Measurements from ENCODE around the gene RBM42. TPM values are rescaled to one million over a fixed set of nuclear protein-coding genes. Genes with fewer than 3 reads are reported as not detected.

Gene RBM42
- total and polyA plus RNA-seq, 2 of the 13 experiments (the other 11 are each of a cell fraction or from before 2014, with no cell fraction given), result 27.2 to 55.3 TPM

GRCh38 chr19:35628565-35629331 is at the start of gene RBM42 (continued):
- TF ChIP-seq, protein P1, sequence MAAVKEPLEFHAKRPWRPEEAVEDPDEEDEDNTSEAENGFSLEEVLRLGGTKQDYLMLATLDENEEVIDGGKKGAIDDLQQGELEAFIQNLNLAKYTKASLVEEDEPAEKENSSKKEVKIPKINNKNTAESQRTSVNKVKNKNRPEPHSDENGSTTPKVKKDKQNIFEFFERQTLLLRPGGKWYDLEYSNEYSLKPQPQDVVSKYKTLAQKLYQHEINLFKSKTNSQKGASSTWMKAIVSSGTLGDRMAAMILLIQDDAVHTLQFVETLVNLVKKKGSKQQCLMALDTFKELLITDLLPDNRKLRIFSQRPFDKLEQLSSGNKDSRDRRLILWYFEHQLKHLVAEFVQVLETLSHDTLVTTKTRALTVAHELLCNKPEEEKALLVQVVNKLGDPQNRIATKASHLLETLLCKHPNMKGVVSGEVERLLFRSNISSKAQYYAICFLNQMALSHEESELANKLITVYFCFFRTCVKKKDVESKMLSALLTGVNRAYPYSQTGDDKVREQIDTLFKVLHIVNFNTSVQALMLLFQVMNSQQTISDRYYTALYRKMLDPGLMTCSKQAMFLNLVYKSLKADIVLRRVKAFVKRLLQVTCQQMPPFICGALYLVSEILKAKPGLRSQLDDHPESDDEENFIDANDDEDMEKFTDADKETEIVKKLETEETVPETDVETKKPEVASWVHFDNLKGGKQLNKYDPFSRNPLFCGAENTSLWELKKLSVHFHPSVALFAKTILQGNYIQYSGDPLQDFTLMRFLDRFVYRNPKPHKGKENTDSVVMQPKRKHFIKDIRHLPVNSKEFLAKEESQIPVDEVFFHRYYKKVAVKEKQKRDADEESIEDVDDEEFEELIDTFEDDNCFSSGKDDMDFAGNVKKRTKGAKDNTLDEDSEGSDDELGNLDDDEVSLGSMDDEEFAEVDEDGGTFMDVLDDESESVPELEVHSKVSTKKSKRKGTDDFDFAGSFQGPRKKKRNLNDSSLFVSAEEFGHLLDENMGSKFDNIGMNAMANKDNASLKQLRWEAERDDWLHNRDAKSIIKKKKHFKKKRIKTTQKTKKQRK (IDR thresholded peaks at IDR 0.05; ENCODE audit: low read length), result peak; percentile 40; the same call in 1 of the 2 replicates
- TF ChIP-seq CC2D1A (CRISPR knock-in tag; IDR thresholded peaks at IDR 0.05) (no peak), ZNF354B (CRISPR knock-in tag; IDR thresholded peaks at IDR 0.05) (no peak), ZNF720 (CRISPR knock-in tag; IDR thresholded peaks at IDR 0.05) (no peak), ISX (CRISPR knock-in tag; conservative IDR thresholded peaks at IDR 0.05) (peak; percentile 89; the same call in 1 of the 2 replicates), MAFG (CRISPR knock-in tag; IDR thresholded peaks at IDR 0.05) (no peak), CENPT (CRISPR knock-in tag; IDR thresholded peaks at IDR 0.05; ENCODE audit: low read depth) (no peak), ZNF33B (CRISPR knock-in tag; IDR thresholded peaks at IDR 0.05) (no peak), PLRG1 (conservative IDR thresholded peaks at IDR 0.05) (no peak), MBD4 (IDR thresholded peaks at IDR 0.05; ENCODE audit: borderline replicate concordance, low read length) (no peak), ZNF766 (CRISPR knock-in tag; IDR thresholded peaks at IDR 0.05; ENCODE audit: borderline replicate concordance) (0 out of 2 replicates have a peak, but pooled peaks have one; percentile 19), AGO2 (optimal IDR thresholded peaks at IDR 0.05; ENCODE audit: low read depth, low read length) (peak; percentile 38), ZFX (CRISPR knock-in tag; IDR thresholded peaks at IDR 0.05; ENCODE audit: low read depth) (peak; percentile 83)
- TF ChIP-seq, protein P2, sequence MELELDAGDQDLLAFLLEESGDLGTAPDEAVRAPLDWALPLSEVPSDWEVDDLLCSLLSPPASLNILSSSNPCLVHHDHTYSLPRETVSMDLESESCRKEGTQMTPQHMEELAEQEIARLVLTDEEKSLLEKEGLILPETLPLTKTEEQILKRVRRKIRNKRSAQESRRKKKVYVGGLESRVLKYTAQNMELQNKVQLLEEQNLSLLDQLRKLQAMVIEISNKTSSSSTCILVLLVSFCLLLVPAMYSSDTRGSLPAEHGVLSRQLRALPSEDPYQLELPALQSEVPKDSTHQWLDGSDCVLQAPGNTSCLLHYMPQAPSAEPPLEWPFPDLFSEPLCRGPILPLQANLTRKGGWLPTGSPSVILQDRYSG (CRISPR knock-in tag; IDR thresholded peaks at IDR 0.05), result peak; percentile 50; the same call in 1 of the 2 replicates
- TF ChIP-seq, protein P3, sequence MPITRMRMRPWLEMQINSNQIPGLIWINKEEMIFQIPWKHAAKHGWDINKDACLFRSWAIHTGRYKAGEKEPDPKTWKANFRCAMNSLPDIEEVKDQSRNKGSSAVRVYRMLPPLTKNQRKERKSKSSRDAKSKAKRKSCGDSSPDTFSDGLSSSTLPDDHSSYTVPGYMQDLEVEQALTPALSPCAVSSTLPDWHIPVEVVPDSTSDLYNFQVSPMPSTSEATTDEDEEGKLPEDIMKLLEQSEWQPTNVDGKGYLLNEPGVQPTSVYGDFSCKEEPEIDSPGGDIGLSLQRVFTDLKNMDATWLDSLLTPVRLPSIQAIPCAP (CRISPR knock-in tag; IDR thresholded peaks at IDR 0.05; ENCODE audit: low read depth), result no peak
- TF ChIP-seq, protein P4, sequence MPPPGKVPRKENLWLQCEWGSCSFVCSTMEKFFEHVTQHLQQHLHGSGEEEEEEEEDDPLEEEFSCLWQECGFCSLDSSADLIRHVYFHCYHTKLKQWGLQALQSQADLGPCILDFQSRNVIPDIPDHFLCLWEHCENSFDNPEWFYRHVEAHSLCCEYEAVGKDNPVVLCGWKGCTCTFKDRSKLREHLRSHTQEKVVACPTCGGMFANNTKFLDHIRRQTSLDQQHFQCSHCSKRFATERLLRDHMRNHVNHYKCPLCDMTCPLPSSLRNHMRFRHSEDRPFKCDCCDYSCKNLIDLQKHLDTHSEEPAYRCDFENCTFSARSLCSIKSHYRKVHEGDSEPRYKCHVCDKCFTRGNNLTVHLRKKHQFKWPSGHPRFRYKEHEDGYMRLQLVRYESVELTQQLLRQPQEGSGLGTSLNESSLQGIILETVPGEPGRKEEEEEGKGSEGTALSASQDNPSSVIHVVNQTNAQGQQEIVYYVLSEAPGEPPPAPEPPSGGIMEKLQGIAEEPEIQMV (CRISPR knock-in tag; IDR thresholded peaks at IDR 0.05; ENCODE audit: low read depth), result peak; percentile 86; the same call in 1 of the 2 replicates
- TF ChIP-seq, protein P5, sequence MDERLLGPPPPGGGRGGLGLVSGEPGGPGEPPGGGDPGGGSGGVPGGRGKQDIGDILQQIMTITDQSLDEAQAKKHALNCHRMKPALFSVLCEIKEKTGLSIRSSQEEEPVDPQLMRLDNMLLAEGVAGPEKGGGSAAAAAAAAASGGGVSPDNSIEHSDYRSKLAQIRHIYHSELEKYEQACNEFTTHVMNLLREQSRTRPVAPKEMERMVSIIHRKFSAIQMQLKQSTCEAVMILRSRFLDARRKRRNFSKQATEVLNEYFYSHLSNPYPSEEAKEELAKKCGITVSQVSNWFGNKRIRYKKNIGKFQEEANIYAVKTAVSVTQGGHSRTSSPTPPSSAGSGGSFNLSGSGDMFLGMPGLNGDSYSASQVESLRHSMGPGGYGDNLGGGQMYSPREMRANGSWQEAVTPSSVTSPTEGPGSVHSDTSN (CRISPR knock-in tag; IDR thresholded peaks at IDR 0.05), result no peak
